ENCODE results near the gene NMRAL1. TPM values are rescaled to one million over a fixed set of nuclear protein-coding genes. Genes with fewer than 3 reads are reported as not detected.

The NMRAL1 gene
- total RNA-seq, 1 experiment from 2014 or later = 48.6 TPM

DNA sequence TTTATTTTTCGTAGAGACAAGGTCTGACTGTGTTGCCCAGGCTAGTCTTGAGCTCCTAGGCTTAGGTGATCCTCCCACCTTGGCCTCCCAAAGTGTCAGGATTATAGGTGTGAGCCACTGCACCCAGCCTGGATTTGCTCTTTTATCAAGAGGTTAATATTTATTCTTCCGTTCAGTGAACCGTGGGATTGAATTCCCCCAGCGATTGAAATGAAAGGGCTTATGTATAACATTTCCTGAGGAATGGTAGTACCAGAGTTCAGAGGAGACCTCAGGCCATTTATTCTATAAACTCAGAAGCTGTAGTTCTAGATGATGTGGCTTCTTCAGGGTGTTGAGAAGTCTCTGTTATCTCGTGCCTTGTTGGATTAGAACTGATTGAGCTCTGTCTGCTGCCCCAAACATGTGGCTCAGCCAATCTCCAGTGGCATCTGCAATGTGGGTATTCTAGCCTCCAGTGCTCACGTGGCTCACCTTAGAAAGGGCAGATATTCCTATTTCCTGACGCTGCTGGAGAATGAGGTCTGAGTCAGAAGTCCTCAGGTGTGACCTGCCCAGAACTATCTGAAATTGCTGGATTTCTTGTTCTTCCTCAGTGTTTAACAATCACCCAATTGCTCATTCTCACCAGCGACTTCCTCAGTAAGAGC, 24.2 kb upstream of the NMRAL1 start:
- H3K36me3 Mint-ChIP-seq (ENCODE audit: insufficient read depth, unreplicated experiment) = peaks cover 11% of the 10 kb centered on the region
- peaks cover 56% of the 10 kb centered on the region for H3K4me1 Mint-ChIP-seq (ENCODE audit: insufficient read depth, unreplicated experiment)
- POLR2A ChIA-PET = interaction anchor here (0.6 to 4.5 kb wide), 7 partner anchors 11 to 326 kb away, joined by 3 to 63 read pairs (median 4); partner anchors contain the start of genes HMOX2, NMRAL1 and UBALD1
- TF ChIP-seq, protein P1, sequence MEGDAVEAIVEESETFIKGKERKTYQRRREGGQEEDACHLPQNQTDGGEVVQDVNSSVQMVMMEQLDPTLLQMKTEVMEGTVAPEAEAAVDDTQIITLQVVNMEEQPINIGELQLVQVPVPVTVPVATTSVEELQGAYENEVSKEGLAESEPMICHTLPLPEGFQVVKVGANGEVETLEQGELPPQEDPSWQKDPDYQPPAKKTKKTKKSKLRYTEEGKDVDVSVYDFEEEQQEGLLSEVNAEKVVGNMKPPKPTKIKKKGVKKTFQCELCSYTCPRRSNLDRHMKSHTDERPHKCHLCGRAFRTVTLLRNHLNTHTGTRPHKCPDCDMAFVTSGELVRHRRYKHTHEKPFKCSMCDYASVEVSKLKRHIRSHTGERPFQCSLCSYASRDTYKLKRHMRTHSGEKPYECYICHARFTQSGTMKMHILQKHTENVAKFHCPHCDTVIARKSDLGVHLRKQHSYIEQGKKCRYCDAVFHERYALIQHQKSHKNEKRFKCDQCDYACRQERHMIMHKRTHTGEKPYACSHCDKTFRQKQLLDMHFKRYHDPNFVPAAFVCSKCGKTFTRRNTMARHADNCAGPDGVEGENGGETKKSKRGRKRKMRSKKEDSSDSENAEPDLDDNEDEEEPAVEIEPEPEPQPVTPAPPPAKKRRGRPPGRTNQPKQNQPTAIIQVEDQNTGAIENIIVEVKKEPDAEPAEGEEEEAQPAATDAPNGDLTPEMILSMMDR (IDR thresholded peaks at IDR 0.05; ENCODE audit: unreplicated experiment) = no peak
- no peak overlapping the region for H3K4me3 Mint-ChIP-seq (ENCODE audit: unreplicated experiment)
- peak overlapping the region; percentile 44 for H3K27ac Mint-ChIP-seq (ENCODE audit: low read depth, unreplicated experiment)
- CTCF ChIA-PET = interaction anchor here (0.6 to 3.6 kb wide), 7 partner anchors 8 to 97 kb away, joined by 3 to 31 read pairs (median 3); no protein-coding TSS in a partner anchor
- BruUV-seq (replicated peaks) = no TSS peak
- no peaks in the 10 kb centered on the region for H3K9me3 Mint-ChIP-seq (ENCODE audit: unreplicated experiment)
- intact Hi-C loops (cut with micrococcal nuclease) = no loop called here
- H3K27me3 Mint-ChIP-seq (ENCODE audit: insufficient read depth, unreplicated experiment) = no peaks in the 10 kb centered on the region
- peak; percentile 36 for DNase-seq (ENCODE audit: unreplicated experiment)

DNA sequence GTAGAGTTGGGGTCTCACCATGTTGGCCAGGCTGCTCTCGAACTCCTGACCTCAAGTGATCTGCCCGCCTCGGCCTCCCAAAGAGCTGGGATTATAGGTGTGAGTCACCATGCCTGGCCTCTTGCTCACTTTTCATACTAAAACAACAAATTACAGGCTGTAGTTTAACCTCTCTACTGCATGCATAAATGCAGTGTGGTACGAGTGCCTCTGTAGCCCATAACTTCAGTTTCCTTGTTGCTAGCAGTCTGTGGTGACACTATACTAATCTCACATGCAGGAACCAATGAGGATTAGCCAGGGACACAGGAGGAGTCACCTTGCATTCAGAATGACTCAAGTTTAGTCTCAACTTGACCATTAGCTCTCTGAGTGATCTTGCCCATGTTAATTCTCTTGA, 21.9 kb upstream of the NMRAL1 start:
- intact Hi-C loops (cut with micrococcal nuclease) = no loop called here
- Mint-ChIP-seq H3K9me3 (ENCODE audit: unreplicated experiment) (no peaks in the 10 kb centered on the region), H3K4me1 (ENCODE audit: insufficient read depth, unreplicated experiment) (peaks cover 60% of the 10 kb centered on the region), H3K27me3 (ENCODE audit: insufficient read depth, unreplicated experiment) (no peaks in the 10 kb centered on the region), H3K4me3 (ENCODE audit: unreplicated experiment) (no peak overlapping the region), H3K36me3 (ENCODE audit: insufficient read depth, unreplicated experiment) (peaks cover 11% of the 10 kb centered on the region), H3K27ac (ENCODE audit: low read depth, unreplicated experiment) (peak overlapping the region; percentile 81)
- ChIA-PET POLR2A (interaction anchor here (0.5 to 2.0 kb wide), 6 partner anchors 10 to 656 kb away, joined by 3 to 14 read pairs (median 4); partner anchors contain the start of genes HMOX2 and NMRAL1), CTCF (interaction anchor here (0.6 to 1.5 kb wide), 4 partner anchors 10 to 86 kb away, joined by 3 to 16 read pairs (median 4); no protein-coding TSS in a partner anchor)
- TF ChIP-seq, protein P1 (IDR thresholded peaks at IDR 0.05; ENCODE audit: unreplicated experiment) = no peak
- no TSS peak for BruUV-seq (replicated peaks)
- peak; percentile 42 for DNase-seq (ENCODE audit: unreplicated experiment)

DNA sequence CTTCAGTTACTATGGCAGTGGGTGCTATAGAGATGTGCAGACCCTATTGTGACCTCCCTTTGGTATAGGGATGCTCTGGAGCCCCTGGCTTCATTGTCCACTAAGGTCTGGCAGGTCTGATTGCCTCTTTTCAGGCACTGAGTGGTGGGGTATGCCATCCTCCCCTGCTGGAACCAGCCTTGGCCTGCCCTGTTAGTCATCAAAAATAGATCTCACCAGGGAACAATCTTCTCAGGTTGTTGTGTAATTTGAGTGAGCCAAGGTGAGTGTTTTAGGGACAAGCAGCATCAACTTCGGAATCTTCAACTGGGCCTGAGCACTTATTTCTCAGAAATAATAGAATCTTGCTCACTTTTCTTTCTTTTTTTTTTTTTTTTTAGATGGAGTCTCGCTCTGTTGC, 21.3 kb upstream of the NMRAL1 start:
- Mint-ChIP-seq H3K9me3 (ENCODE audit: unreplicated experiment) (no peaks in the 10 kb centered on the region), H3K27ac (ENCODE audit: low read depth, unreplicated experiment) (peak overlapping the region; percentile 81), H3K27me3 (ENCODE audit: insufficient read depth, unreplicated experiment) (no peaks in the 10 kb centered on the region), H3K4me3 (ENCODE audit: unreplicated experiment) (no peak overlapping the region), H3K4me1 (ENCODE audit: insufficient read depth, unreplicated experiment) (peaks cover 54% of the 10 kb centered on the region), H3K36me3 (ENCODE audit: insufficient read depth, unreplicated experiment) (peaks cover 11% of the 10 kb centered on the region)
- ChIA-PET CTCF (interaction anchor here (1.4 to 1.5 kb wide), 2 partner anchors 11 to 13 kb away, joined by 4 to 16 read pairs; no protein-coding TSS in a partner anchor), POLR2A (interaction anchor here (0.9 to 7.4 kb wide), 5 partner anchors 9 to 53 kb away, joined by 3 to 42 read pairs (median 4); partner anchors contain the start of genes HMOX2 and NMRAL1)
- DNase-seq (ENCODE audit: unreplicated experiment) = peak; percentile 79
- no TSS peak for BruUV-seq (replicated peaks)
- TF ChIP-seq, protein P1 (IDR thresholded peaks at IDR 0.05; ENCODE audit: unreplicated experiment) = no peak
- intact Hi-C loops (cut with micrococcal nuclease) = no loop called here

DNA sequence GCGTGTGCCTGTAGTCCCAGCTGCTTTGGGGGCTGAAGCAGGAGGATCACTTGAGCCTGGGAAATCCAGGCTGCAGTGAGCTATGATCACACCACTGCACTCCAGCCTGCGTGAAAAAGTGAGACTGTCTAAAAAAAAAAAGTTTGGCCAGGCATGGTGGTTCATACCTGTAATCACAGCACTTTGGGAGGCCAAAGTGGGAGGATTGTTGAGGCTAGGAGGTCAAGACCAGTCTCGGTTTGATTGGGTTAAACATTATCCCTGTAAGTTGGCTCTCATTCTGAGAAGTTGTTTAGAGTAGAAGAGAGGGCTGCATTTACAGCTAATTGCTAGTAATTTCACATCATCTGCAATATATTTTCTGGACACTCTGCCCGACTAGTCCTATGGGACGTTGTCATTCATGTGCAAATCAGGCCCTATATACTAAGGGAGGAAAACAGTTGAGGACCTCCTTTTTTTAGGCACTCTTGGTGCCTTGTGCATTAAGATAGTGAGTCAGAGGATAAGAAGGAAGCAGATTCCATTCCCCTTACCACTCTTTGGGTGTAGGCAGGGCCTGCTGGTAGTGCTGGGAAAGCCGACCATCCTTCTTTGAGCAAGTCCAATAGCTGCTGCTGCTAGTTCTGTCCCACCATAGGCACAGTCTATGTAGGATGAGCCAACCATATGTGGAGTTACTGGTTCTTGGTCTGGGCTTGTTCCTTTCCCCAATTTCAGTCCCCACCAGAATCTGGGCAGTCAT, 20.5 kb upstream of the NMRAL1 start:
- POLR2A ChIA-PET = interaction anchor here (0.6 to 7.4 kb wide), 7 partner anchors 18 to 239 kb away, joined by 3 to 42 read pairs (median 3); partner anchors contain the start of genes ANKS3, DNAAF8, HMOX2 and NMRAL1
- intact Hi-C loops (cut with micrococcal nuclease) = no loop called here
- no peak overlapping the region for H3K4me3 Mint-ChIP-seq (ENCODE audit: unreplicated experiment)
- no peaks in the 10 kb centered on the region for H3K27me3 Mint-ChIP-seq (ENCODE audit: insufficient read depth, unreplicated experiment)
- CTCF ChIA-PET = interaction anchor here (0.6 to 1.0 kb wide), 5 partner anchors 10 to 137 kb away, joined by 3 to 4 read pairs (median 3); no protein-coding TSS in a partner anchor
- no peaks in the 10 kb centered on the region for H3K9me3 Mint-ChIP-seq (ENCODE audit: unreplicated experiment)
- H3K4me1 Mint-ChIP-seq (ENCODE audit: insufficient read depth, unreplicated experiment) = peaks cover 46% of the 10 kb centered on the region
- TF ChIP-seq, protein P1 (IDR thresholded peaks at IDR 0.05; ENCODE audit: unreplicated experiment) = no peak
- peaks cover 11% of the 10 kb centered on the region for H3K36me3 Mint-ChIP-seq (ENCODE audit: insufficient read depth, unreplicated experiment)
- peak; percentile 55 for DNase-seq (ENCODE audit: unreplicated experiment)
- peak overlapping the region; percentile 81 for H3K27ac Mint-ChIP-seq (ENCODE audit: low read depth, unreplicated experiment)
- no TSS peak for BruUV-seq (replicated peaks)
